Heart left ventricle (tissue), 13 donors: ENCODE results near the gene LHFPL2.

Experiments
- POLR2A ChIP-seq, 2 donors: fragments of 450-650 bp; IDR thresholded peaks; one replicate each; pipeline ENCODE4 v1.6.1; 2017; ENCODE audit warnings: antibody characterized with exemption in 2 of 2, mild to moderate bottlenecking in 2 of 2, moderate library complexity in 2 of 2
- TF ChIP-seq, protein P1 (sequence below), 12 donors: fragments of 200-600 bp; sonication (generic) in 4 of 12; IDR thresholded peaks; one replicate each; pipeline versions ENCODE4 v1.5.0 to v1.8.0; 2018 to 2022; ENCODE audit warnings: antibody characterized with exemption in 12 of 12, mild to moderate bottlenecking in 5 of 12
- donor health status: ischemic (EF 13 %, LVEDD 7.1; RV severe dilation, severe dysfunction).
- donor health status: DM: no; HTN: yes; CAD: no.
- donor health status: DM: no; HTN: no; CAD: no.
- donor health status: ischemic (EF 25% LVEDD 6.9; RV normal size, moderate dysfunction).
- donor health status: ischemic (EF 25% LVEDD 5.7; RV mildly dilated, moderate dysfunction).
- donor health status: ischemic (EF 35%, LVEDD 5.7; RV mildly dilated, moderate dysfunction).
- donor health status: nonischemic (EF 11% LVEDD 7.7; RV severe dilation, severe dysfunction).
- donor health status: DM: yes; HTN: yes; CAD: no.
- donor health status: PGD.
- donor health status: ischemic (EF 29% LVEDD 5.4; RV normal size, mild dysfunction).
- donor health status: nonischemic (EF 23%, LVEDD 6.1; RV moderate dilation, normal function).

DNA sequence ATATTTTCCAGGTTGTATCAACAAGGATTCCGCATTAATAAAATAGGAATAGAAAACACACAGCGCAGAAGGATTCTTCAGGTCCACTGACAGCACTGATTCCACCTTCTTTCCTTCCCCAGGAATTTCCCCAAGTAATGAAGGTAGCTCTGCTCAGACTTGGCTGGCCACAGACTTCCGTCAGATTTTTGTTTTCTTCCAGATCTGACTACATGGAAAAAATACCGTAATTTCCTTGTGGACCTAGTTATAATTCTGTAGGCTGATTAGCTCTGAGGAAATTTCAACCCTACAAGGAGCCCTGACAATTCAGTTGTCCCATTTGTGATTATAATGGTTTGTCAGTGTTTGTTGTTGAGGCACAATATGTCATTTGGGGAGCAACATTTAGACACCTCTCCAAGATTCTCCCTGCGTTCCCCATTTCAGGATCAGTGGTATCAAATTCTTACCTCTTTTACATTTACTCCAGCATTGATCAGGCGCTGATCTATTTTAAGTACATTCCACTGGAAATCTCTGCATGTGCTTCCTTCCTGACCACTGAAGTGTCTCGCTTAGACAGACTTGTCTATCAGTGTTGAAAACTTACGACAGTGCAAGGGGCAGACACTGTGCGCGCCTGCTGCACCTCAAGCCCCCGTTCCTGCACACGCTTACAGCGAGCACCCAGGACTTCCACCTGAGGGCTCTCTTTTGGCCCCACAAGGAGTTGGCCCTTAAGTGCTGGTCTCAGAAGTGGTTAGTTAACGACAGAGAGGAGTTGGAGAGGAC lies 94.8 kb downstream of the LHFPL2 start:
- TF ChIP-seq, protein P1, sequence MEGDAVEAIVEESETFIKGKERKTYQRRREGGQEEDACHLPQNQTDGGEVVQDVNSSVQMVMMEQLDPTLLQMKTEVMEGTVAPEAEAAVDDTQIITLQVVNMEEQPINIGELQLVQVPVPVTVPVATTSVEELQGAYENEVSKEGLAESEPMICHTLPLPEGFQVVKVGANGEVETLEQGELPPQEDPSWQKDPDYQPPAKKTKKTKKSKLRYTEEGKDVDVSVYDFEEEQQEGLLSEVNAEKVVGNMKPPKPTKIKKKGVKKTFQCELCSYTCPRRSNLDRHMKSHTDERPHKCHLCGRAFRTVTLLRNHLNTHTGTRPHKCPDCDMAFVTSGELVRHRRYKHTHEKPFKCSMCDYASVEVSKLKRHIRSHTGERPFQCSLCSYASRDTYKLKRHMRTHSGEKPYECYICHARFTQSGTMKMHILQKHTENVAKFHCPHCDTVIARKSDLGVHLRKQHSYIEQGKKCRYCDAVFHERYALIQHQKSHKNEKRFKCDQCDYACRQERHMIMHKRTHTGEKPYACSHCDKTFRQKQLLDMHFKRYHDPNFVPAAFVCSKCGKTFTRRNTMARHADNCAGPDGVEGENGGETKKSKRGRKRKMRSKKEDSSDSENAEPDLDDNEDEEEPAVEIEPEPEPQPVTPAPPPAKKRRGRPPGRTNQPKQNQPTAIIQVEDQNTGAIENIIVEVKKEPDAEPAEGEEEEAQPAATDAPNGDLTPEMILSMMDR (IDR thresholded peaks at IDR 0.05): no peak
- no peak for TF ChIP-seq POLR2A (IDR thresholded peaks at IDR 0.05)
